Islet precursor cell (in vitro differentiated cells): Measurements from ENCODE around the gene FIGN.

Experiments used
- DNase-seq: peaks from one replicate; pipeline ENCODE4 v3.0.0-alpha.2; 2018

FIGN gene

GRCh38 chr2:163658556-163658955 is 77.3 kb downstream of the FIGN start:
- DNase-seq, result no peak

- no peak for DNase-seq
These were observed 78.5 kb downstream of the FIGN start for GRCh38 chr2:163657281-163657656.

- DNase-seq, result no peak
These were observed 79.1 kb downstream of the FIGN start for GRCh38 chr2:163656622-163657280.

DNA sequence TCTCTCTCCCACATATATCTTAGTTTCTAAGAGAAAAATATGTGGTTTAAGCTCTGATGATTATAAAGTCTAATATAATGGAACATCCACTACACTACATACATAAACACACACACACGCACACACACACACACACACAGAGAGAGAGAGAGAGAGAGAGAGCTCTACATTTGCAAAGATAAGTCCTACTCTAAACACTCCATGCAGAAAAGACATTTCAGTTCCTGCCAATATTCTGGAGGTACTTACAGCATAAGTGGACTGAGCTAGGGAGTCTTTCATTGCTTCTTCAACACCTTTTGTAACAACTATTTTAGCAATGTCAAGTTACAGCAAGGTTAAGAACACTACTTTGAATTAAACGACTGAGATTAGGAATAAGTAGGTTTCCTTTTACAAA is 80.1 kb downstream of the FIGN start:
- DNase-seq, result no peak

DNA sequence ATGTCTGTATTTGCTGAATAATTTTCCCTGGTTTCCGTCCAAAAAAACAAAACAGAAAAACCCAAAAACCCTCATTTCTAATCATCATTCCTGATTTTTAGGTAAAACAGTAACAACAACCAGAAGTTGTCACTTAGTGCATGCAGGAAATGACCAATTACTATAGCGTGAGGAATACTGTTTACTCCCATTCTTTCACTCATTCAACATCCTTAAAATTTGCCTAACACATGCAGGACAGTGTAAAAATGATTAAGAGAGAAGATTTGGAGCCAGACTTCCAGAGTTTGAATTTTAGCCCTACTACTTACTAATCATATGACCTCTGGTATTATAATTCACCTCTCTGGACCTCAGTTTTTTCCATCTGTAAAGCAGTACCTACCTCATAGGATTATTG is 83.1 kb downstream of the FIGN start:
- DNase-seq, result no peak

GRCh38 chr2:163649080-163649479 is 86.7 kb downstream of the FIGN start:
- DNase-seq, result no peak

DNA sequence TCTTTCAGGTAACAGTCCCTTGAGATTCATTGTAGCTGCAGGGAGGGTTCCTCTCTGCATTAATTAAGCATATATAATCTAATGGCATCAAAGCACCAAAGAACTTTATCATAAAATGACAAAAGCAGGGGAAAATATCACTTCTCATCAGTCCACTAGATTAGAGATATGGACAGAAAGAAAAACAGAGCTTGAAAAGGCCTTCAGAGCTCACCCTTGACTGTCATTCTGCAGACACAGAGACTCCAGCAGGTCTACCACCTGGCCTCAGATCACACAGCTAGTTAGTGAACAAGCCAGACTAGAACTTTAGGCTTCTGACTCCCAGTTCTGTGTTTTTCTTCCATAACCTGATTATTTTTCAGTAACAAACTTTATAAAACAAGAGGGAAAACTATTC is 88.5 kb downstream of the FIGN start:
- no peak for DNase-seq

DNA sequence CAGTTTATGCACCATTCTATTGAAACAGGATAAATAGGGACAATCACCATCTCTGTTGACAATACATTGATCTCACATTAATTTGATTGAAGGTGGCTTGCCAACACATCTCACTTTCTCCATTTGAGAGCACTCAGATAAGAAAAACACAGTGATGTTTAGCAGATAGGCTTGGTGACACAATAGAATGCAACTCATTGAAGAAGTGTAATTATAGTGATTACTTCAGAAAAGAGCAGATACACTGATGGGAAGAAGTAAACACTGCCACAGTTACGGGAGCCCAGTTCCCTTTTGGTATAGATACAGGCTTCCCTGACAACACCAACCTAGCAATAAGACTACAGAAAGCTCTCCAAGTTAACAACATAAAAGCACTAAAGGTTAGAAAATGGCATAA is 89.1 kb downstream of the FIGN start:
- no peak for DNase-seq

- no peak for DNase-seq
These were observed 91.6 kb downstream of the FIGN start for GRCh38 chr2:163644238-163644637.

- no peak for DNase-seq
These were observed 93.8 kb downstream of the FIGN start for GRCh38 chr2:163641986-163642385.

- DNase-seq, result no peak
These were observed 95.1 kb downstream of the FIGN start for GRCh38 chr2:163640542-163641193.

DNA sequence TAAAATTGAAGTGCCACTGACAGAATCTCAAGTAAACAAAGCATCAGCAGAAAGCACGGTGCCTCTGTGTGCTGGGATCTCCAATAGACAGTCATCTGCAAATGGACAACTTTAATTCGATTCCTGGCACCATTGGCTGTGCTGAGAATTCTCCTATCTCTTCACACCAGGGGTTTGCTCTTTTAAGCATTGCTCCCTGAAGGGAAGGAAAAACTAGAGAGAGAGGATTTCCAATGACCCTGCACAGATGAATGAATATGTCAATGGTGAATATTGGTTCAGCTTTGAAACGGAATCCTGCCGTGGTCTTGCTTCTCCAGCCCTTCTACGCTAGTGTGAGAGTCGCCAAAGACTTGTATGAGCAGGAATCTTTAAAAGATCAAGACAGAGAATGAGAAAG is 97.9 kb downstream of the FIGN start:
- DNase-seq, result no peak

DNA sequence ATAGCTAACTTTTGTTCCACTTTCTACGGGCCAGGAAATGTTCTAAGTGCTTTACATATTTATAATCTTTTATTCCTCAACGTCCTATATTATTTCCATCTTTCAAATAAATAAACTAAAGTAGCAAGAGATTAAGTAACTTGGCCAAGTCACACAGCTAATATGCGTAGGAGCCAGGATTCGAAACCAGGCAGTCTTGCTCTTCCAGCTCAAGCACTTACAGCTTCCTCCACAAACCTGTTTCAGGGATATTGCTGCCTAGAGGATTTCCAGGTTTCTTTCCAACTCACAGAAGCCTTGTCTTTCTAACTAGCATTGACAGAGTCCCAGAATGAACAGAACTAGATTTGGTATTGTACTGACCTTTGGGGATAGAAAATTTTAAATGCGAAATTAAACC is 102.5 kb downstream of the FIGN start:
- DNase-seq, result no peak

DNA sequence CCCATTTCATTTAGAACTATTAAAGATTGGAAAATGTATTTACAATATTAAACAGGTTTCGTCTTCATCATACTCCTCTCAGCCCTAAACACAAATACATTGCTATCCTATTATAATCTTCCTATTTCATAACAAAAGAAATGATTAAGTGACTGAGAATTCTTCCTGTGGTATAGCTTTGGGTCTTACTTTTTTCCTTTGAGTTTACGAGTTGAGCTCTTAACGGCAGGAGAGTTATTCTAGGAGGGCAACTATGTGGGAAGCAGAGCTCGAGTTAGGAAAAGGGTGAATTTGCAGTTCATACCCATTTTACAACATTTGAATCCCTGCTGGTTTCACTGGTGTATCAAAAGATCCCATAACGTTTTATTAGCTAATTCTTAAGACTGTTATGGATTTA is 105.0 kb downstream of the FIGN start:
- no peak for DNase-seq

DNA sequence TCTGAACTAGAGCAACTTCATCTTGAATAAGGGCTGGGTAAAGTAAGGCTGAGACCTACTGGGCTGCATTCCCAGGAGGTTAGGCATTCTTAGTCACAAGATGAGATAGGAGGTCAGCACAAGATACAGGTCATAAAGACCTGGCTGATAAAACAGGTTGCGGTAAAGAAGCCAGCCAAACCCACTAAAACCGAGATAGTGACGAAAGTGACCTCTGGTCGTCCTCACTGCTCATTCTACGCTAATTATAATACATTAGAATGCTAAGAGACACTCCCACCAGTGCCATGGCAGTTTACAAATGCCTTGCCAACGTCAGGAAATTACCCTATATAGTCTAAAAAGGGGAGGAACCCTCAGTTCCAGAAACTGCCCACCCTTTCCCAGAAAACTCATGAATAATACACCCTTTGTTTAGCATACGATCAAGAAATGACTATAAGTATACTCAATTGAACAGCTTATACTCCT is 109.1 kb downstream of the FIGN start:
- DNase-seq, result peak; percentile 84

- no peak for DNase-seq
These were observed 109.6 kb downstream of the FIGN start for GRCh38 chr2:163626208-163626607.

DNA sequence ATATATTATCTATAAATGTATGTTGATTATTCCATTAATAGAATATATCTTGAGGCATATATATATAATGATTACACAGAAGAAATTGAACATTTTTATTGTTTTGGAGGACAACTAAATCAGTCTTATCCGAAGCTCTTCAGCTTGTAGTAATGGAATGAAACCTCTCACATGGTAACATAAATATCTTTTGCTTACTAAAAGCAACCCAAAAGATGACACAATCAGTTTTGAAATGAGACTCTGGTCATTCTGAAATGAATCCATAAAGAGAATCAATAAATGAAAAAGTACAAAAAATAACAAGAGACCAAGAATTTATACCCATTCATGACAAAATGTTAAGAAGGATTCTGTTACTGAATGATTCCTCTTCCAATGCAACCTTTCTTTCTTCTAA is 110.2 kb downstream of the FIGN start:
- DNase-seq, result no peak

GRCh38 chr2:163621445-163622004 is 114.3 kb downstream of the FIGN start:
- no peak for DNase-seq

DNA sequence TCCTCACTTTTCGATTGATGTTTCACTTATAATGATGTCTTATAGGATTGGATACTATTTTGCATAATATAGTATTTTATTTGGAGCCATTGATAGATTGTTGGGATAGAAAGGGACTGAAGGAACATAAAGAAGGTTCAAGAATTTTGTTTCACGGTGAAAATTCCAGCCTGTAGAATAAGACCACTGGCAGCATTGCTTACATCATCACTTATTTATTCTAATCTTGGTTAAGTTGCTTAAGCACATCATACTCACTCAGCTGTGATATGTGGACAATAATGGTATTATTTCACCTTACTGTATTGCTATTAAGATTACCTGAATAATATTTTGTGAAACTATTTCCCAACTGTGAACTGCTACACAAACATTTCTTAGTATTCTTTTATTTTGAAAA is 118.3 kb downstream of the FIGN start:
- no peak for DNase-seq

DNA sequence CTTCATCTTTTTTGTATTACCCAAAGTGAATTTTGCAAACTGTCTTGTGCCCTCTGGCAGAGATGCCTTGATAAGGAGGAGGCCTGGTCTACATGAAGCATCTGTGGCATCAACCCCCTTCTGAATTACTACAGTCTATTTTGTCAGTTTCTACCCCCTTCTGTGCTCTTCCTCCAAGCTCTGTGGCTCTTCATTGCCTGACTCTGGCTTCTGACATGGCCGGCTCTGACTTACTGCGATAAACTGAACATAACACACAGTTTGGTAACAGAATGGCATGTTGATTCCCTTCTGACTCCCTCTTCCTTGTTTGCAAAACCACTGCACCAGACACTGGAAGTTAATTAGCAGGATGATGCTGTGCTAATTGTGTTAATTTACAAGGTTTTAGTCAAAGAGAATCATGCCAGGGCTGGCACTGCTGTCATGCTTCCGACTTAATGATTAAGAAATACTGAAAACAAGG is 122.5 kb downstream of the FIGN start:
- DNase-seq, result no peak

GRCh38 chr2:163612332-163612731 is 123.5 kb downstream of the FIGN start:
- DNase-seq, result no peak

- DNase-seq, result no peak
These were observed 124.3 kb downstream of the FIGN start for GRCh38 chr2:163611557-163611906.

GRCh38 chr2:163610817-163611556 is 124.8 kb downstream of the FIGN start:
- DNase-seq, result no peak

- DNase-seq, result no peak
These were observed 128.2 kb downstream of the FIGN start for GRCh38 chr2:163607630-163608029.
